Vagina (tissue), 2 donors: ENCODE results near the gene EXD3. TPM values are rescaled to one million over a fixed set of nuclear protein-coding genes. Genes with fewer than 3 reads are reported as not detected.

Experiments used
- DNase-seq, 2 donors: peaks; one replicate each; pipeline ENCODE4 v3.0.0-alpha.2; 2017; ENCODE audit errors: extremely low spot score in 2 of 2
- H3K27ac ChIP-seq: fragments of 200-600 bp; sonication (generic); one replicate; pipeline ENCODE4 v1.5.1; 2019
- H3K27me3 ChIP-seq: fragments of 200-600 bp; sonication (generic); one replicate; pipeline ENCODE4 v1.5.1; 2019
- H3K36me3 ChIP-seq, 2 donors: fragments of 200-600 bp; sonication (generic); one replicate each; pipeline ENCODE4 v1.5.1; 2017 to 2019
- H3K4me1 ChIP-seq: fragments of 200-600 bp; sonication (generic); one replicate; pipeline ENCODE4 v1.5.1; 2019
- H3K4me3 ChIP-seq, 2 donors: fragments of 200-600 bp; sonication (generic); 1 replicate in 1 of 2; 2 replicates in 1 of 2; pipeline ENCODE4 v1.5.1; 2016 to 2019
- H3K9me3 ChIP-seq: fragments of 200-600 bp; sonication (generic); one replicate; pipeline ENCODE4 v1.5.1; 2019
- CTCF ChIP-seq, 3 experiments: fragments of 450-650 bp in 2 of 3; fragments of 200-600 bp in 1 of 3; sonication (generic) in 1 of 3; IDR thresholded peaks; one replicate each; pipeline ENCODE4 v1.5.1; 2017 to 2019; ENCODE audit warnings: antibody characterized with exemption in 3 of 3, mild to moderate bottlenecking in 2 of 3, moderate library complexity in 2 of 3
- POLR2A ChIP-seq, 2 donors: fragments of 450-650 bp; IDR thresholded peaks; one replicate each; pipeline ENCODE4 v1.6.1; 2017; ENCODE audit warnings: antibody characterized with exemption in 2 of 2, mild to moderate bottlenecking in 2 of 2, moderate library complexity in 2 of 2
- POLR2AphosphoS5 ChIP-seq, 2 donors: sonication (generic); formaldehyde crosslinking; IDR thresholded peaks; one replicate each; pipeline ENCODE4 v1.9.0; 2017; ENCODE audit warnings: antibody characterized with exemption in 2 of 2, mild to moderate bottlenecking in 2 of 2, low read depth in 1 of 2; ENCODE audit not compliant: insufficient read depth in 1 of 2
- intact Hi-C: fragments of 100-400 bp; cut with DNase I; formaldehyde crosslinking; loops from one replicate; pipeline ENCODE4 v1.15.1; 2023
- total RNA-seq: library from RNA; depleted of rRNA; stranded (reverse); fragments of >200 nt; gene quantifications from one replicate; pipeline ENCODE4 v1.2.3, GENCODE V29; 2016

The EXD3 gene
- total RNA-seq, 1 donor from 2014 or later = 35.6 TPM

- no peak overlapping the region for H3K27ac ChIP-seq
- TF ChIP-seq POLR2A (IDR thresholded peaks at IDR 0.05) (no peak), CTCF (IDR thresholded peaks at IDR 0.05) (no peak), POLR2AphosphoS5 (IDR thresholded peaks at IDR 0.05; ENCODE audit: insufficient read depth in 1 of 2, low read depth in 1 of 2) (no peak)
- H3K9me3 ChIP-seq = no peaks in the 10 kb centered on the region
- no peaks in the 10 kb centered on the region for H3K27me3 ChIP-seq
- H3K4me3 ChIP-seq = peak overlapping the region; percentile 39 to 53
- H3K4me1 ChIP-seq = peaks cover 25% of the 10 kb centered on the region
- intact Hi-C loops = loop anchor here (5.0 kb wide), 1 partner anchor 109 kb away; no protein-coding TSS in a partner anchor
- DNase-seq = no peak
- no peaks in the 10 kb centered on the region for H3K36me3 ChIP-seq
Observed at GRCh38 chr9:137406085-137406760, 16.7 kb downstream of the EXD3 start.

GRCh38 chr9:137405677-137406081 is 17.3 kb downstream of the EXD3 start:
- no peaks in the 10 kb centered on the region for H3K36me3 ChIP-seq
- intact Hi-C loops = loop anchor here (5.0 kb wide), 1 partner anchor 108 kb away; no protein-coding TSS in a partner anchor

GRCh38 chr9:137404961-137405567 is 17.9 kb downstream of the EXD3 start:
- no peak overlapping the region for H3K4me3 ChIP-seq
- no peaks in the 10 kb centered on the region for H3K36me3 ChIP-seq
- no peak for DNase-seq
- no peaks in the 10 kb centered on the region for H3K27me3 ChIP-seq
- intact Hi-C loops = loop anchor here (5.0 kb wide), 1 partner anchor 108 kb away; no protein-coding TSS in a partner anchor
- peaks cover 16% of the 10 kb centered on the region for H3K4me1 ChIP-seq
- H3K27ac ChIP-seq = no peak overlapping the region
- no peaks in the 10 kb centered on the region for H3K9me3 ChIP-seq
- TF ChIP-seq POLR2AphosphoS5 (IDR thresholded peaks at IDR 0.05; ENCODE audit: insufficient read depth in 1 of 2, low read depth in 1 of 2) (no peak), CTCF (IDR thresholded peaks at IDR 0.05) (no peak), POLR2A (IDR thresholded peaks at IDR 0.05) (no peak)

More at GRCh38 chr9:137405677-137406081, 17.3 kb downstream of the EXD3 start:
- H3K27ac ChIP-seq = no peak overlapping the region
- H3K27me3 ChIP-seq = no peaks in the 10 kb centered on the region
- DNase-seq = no peak
- no peak for TF ChIP-seq CTCF (IDR thresholded peaks at IDR 0.05)
- no peak for TF ChIP-seq POLR2A (IDR thresholded peaks at IDR 0.05)
- TF ChIP-seq POLR2AphosphoS5 (IDR thresholded peaks at IDR 0.05; ENCODE audit: insufficient read depth in 1 of 2, low read depth in 1 of 2) = no peak
- H3K4me1 ChIP-seq = peaks cover 19% of the 10 kb centered on the region
- H3K4me3 ChIP-seq = no peak overlapping the region
- no peaks in the 10 kb centered on the region for H3K9me3 ChIP-seq

- Histone ChIP-seq H3K27ac (no peak overlapping the region), H3K36me3 (no peaks in the 10 kb centered on the region), H3K9me3 (no peaks in the 10 kb centered on the region), H3K4me3 (no peak overlapping the region), H3K27me3 (no peaks in the 10 kb centered on the region), H3K4me1 (peaks cover 16% of the 10 kb centered on the region)
- intact Hi-C loops = no loop called here
- no peak for DNase-seq
- TF ChIP-seq POLR2AphosphoS5 (IDR thresholded peaks at IDR 0.05; ENCODE audit: insufficient read depth in 1 of 2, low read depth in 1 of 2) = no peak
- TF ChIP-seq CTCF (IDR thresholded peaks at IDR 0.05) = no peak
- TF ChIP-seq POLR2A (IDR thresholded peaks at IDR 0.05) = no peak
Observed at GRCh38 chr9:137403269-137403668, 19.7 kb downstream of the EXD3 start.

- intact Hi-C loops = no loop called here
Observed at GRCh38 chr9:137402746-137403145, 20.2 kb downstream of the EXD3 start.

More at GRCh38 chr9:137402746-137403145, 20.2 kb downstream of the EXD3 start:
- no peak overlapping the region for H3K27ac ChIP-seq
- peaks cover 15% of the 10 kb centered on the region for H3K4me1 ChIP-seq
- H3K27me3 ChIP-seq = no peaks in the 10 kb centered on the region
- H3K4me3 ChIP-seq = no peak overlapping the region
- no peak for DNase-seq
- no peaks in the 10 kb centered on the region for H3K9me3 ChIP-seq
- H3K36me3 ChIP-seq = no peaks in the 10 kb centered on the region
- TF ChIP-seq CTCF (IDR thresholded peaks at IDR 0.05) (no peak), POLR2A (IDR thresholded peaks at IDR 0.05) (no peak), POLR2AphosphoS5 (IDR thresholded peaks at IDR 0.05; ENCODE audit: insufficient read depth in 1 of 2, low read depth in 1 of 2) (no peak)
